DMS53 treated with DMSO at 0.1 percent for 48 hours (cell line): ENCODE measurements around the gene NPM1.
"Not testable (repeated sequence)": the region's sequence is repeated elsewhere in the genome, so short reads cannot be mapped to it uniquely, and the experiment has no call there.

Source experiments
- DNase-seq: peaks from one replicate; lab custom pipeline; 2025; ENCODE audit not compliant: unreplicated experiment; lab: John Stamatoyannopoulos, UW

Gene NPM1

GRCh38 chr5:171412186-171412585, 24.5 kb downstream of the NPM1 start:
- no peak for DNase-seq

DNA sequence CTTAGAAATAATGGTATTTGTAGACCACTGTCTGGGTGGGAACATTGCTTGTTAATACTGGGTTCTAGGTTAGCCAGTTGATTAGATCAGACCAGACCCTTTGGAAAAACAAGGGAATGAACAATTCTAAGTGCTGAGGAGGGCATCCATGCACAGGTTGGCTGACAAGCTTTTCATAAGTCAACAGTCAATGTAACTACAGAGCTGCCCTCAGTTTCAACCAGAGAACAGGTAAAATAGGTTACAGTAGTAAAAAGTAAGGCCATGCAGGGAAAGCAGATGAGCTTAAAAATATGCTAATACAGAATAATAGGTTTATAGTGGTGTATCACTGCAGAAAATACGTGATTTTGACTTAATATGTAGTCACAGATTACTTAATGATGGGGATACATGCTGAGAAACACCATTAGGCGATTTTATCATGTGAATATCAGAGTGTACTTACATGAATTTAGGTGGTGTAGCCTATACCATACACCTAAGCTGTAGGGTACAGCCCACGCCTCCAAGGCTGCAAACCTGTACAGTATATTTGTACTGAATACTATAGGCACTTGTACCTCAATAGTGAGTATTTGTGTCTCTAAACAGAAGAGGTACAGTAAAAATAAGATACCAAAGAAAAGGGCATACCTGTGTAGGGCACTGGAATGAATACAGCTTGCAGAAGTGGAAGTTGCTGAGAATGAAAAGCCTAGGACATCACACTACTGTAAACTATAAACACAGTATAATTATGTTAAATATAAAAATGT, 25.7 kb downstream of the NPM1 start:
- DNase-seq = no peak

DNA sequence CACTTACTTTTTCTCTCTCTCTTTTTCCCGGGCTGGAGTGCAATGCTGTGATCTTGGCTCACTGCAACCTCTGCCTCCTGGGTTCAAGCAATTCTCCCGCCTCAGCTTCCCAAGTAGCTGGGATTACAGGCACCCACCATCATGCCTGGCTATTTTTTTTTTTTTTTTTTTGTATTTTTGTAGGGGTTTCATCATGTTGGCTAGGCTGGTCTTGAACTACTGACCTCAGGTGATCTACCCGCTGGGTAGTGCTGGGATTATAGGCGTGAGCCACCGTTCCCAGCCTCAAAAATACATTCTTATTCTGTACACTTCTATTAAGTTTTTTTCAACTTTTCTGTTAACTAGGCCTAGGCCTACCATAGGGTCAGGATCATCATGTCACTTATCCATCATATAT, 26.3 kb downstream of the NPM1 start:
- DNase-seq = not testable (repeated sequence)

- no peak for DNase-seq
These were observed 27.6 kb downstream of the NPM1 start for GRCh38 chr5:171415115-171415730.

DNA sequence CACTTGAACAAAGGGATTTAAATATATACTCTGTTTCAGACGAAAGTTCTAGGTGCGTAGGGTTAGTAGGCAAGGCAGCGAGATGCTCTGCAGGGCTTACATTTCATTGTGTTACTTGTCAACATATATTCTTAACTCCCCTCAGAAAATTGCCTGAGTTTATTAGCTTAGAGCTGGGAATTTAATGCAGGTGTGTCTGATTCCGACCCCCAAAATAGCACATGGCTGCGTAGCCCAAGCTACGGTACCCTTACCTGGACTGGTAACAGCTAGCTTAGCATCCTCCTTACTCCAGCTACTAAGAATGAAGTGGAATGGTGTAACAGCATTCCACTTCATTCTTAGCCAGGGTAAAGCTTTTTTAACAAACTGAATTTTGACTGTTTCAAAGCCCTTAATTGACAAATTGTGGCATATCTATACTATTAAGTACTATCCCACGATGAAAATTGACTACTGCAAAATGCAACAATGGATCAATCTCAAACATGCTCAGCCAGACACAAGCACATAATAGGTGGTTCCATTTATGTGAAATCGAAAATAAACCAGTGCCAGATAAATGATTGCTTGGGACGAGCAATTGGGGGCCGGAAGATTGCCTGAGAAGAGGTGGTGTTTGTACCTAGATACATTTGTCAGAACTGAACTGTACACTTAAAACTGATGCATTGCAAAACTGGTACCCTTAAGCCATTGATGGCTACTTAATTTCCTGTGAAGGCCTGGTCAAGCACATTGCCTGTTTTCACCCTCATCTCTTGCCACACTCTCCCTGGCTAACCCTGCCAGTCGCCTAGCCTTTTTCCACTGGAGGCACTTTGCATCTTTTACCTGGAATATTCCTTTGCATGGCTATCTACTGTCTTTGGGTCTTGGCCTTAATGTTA, 28.8 kb downstream of the NPM1 start:
- no peak for DNase-seq

DNA sequence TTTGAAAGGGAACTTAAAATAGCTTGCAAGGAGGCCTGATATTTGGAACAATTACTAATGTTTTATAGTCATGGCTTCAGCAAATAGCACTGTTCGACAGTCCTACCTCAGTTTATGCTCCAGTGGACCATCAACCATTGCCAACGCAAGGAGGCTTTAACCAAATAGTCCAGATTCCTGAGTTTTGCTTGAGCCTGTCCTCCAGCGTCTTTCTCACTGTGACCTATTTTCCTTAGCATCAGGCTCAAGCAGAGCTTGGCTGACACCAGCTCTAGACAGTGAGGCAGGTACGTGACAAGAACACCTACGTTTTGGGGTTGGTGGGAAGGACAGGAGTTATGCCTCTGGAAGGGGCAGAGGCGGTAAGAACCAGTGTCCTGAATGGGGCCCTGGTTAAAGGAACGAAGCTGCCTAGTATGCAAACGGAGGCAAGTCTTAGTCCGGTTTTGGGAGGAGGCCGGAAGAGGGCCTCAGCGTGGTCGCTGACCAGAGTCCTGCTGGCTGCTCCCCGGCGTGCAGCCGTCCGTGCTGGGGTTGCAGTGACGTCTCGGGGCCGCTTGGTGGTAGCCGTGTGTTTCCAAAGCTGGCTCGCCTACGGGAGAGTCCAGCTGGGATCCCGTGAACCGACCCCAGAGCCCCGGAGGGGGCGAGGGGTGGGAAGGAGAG, 30.8 kb downstream of the NPM1 start:
- DNase-seq = peak; percentile 76

GRCh38 chr5:171418982-171419687, 31.5 kb downstream of the NPM1 start, which contains the start of gene FGF18:
Gene FGF18 (plus strand): TSS chr5:171419647. CDS start chr5:171420200, 553 bp downstream.
- peak; percentile 58 for DNase-seq

GRCh38 chr5:171419688-171420430, 32.2 kb downstream of the NPM1 start:
- peak; percentile 46 for DNase-seq

GRCh38 chr5:171420431-171421241, 33.0 kb downstream of the NPM1 start:
- no peak for DNase-seq

DNA sequence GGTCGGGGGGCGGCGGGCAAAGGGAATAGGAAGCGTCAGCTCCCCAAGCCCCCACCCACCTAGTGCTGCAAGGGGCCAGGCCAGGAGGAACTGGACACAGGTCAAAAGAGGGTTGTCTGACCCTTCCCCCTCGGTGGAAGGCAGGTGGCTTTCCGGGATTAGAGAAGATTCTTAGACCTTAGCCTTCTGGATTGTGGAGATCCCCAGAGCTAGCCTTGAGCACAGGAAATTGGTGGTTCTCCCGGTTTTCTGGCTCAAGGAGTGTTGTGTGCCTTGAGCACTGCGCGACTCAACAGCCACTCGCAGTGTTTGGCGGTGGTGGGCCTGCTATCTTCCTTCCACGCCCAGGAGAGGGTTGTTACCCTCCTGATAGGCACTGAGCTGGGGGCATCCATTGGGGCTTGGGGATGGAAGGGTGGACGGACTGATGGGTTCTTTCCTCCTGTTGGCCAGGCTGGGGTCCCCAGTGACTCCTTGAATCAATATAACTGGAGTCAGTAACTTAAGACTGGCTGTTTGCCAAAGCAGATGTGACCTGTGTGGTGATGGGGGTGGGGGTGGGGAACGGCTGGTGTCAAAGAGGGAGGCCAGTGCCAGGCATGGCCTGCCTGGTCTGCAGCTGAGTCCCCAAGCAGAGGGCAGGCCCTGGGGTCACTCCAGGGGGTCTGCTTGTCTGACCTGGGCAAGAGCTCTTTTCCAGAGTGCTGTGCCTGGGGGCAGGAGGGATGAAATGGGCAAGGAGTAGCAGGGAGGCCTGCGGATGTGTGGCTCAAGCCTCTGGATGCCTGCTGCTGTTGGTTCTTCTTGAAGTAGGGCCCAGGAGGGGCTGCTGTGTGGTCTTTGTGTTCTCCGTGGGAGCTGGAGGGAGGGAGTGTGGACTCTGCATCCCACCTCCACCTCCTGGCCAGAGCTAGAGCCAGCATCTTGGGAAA, 33.9 kb downstream of the NPM1 start:
- no peak for DNase-seq

DNA sequence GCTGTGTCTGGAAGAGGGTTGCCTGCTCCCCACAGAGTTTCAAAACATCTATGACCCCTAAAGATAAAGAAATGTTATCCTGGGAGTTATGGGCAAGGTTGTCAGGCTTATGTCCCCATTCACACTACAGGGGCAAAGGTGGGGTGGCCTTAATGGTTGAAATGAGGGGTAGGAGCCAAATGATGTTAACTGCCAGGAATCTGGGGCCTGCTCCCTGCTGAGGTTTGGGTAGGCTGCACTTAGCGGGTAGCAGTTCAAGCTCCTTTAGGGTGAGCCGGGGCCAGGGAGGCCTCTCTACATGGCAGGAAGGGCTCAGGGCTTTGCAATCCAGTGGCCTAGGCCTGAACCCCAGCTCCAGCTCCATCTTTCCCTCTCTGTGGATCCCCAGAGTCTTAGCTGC, 34.8 kb downstream of the NPM1 start:
- DNase-seq = no peak

GRCh38 chr5:171422902-171423663, 35.4 kb downstream of the NPM1 start:
- no peak for DNase-seq

- no peak for DNase-seq
These were observed 37.1 kb downstream of the NPM1 start for GRCh38 chr5:171424726-171425125.

DNA sequence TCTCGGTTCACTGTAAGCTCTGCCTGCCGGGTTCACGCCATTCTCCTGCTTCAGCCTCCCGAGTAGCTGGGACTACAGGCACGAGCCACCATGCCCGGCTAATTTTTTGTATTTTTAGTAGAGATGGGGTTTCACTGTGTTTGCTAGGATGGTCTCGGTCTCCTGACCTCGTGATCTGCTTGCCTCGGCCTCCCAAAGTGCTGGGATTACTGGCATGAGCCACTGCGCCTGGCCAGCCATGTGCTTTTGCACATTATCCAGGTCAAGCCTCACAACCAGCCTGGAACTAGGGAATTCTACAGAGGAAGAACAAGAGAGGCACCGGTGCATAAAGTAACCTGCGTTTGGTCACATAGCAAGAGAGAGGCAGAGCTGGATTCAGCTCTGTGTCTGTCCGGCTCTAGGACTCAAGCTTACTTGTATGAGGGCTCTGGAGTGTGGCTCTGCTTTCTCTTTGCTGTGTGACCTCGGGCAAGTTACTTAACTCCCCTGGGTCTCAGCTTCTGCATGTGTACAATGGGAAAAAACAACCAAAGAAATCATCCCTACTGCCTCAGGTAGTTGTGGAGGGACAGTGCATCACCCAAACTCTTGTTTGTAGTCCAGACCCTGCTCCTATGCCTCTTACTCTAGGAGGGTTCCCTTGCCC, 38.1 kb downstream of the NPM1 start:
- no peak for DNase-seq

- no peak for DNase-seq
These were observed 38.6 kb downstream of the NPM1 start for GRCh38 chr5:171426266-171426665.

- no peak for DNase-seq
These were observed 39.0 kb downstream of the NPM1 start for GRCh38 chr5:171426680-171427079.
